SK-N-SH (cell line): ENCODE data around the gene HAT1. TPM values are rescaled to one million over a fixed set of nuclear protein-coding genes. Genes with fewer than 3 reads are reported as not detected.

Experiments used
- CTCF ChIA-PET: fragments of 300-600, 350-600 bp; formaldehyde crosslinking; extraction: SDS; loops from one replicate; lab custom pipeline; 2021; lab: Yijun Ruan, JAX
- POLR2A ChIA-PET: fragments of 350-600 bp; sonication (Branson Sonifier 250); formaldehyde crosslinking; extraction: SDS; loops from one replicate; lab custom pipeline; 2020; ENCODE audit warnings: antibody characterized with exemption, inconsistent platforms; lab: Yijun Ruan, JAX
- DNase-seq: peaks from one replicate; pipeline ENCODE4 v3.0.0; 2012
- H2AFZ ChIP-seq: fragments of 200-600 bp; sonication (generic); 2 replicates; pipeline ENCODE4 v1.8.1; 2016; ENCODE audit warnings: antibody characterized with exemption, mild to moderate bottlenecking, low read depth
- H3F3A ChIP-seq: fragments of 200-600 bp; sonication (generic); replicated peaks from 2 replicates; pipeline ENCODE3; 2016; ENCODE audit warnings: antibody characterized with exemption, mild to moderate bottlenecking; ENCODE audit not compliant: insufficient read depth
- H3K27ac ChIP-seq, 2 experiments: fragments of 200-500 bp in 1 of 2; fragments of 200-600 bp in 1 of 2; sonication (Bioruptor generic) in 1 of 2; sonication (generic), shearing (Covaris generic) in 1 of 2; 2 replicates each; pipeline versions ENCODE4 v1.5.1 to v1.6.1; 2014 to 2016; ENCODE audit warnings: low read depth in 2 of 2, inconsistent platforms in 1 of 2, low read length in 1 of 2, mild to moderate bottlenecking in 1 of 2, mixed read lengths in 1 of 2
- H3K27me3 ChIP-seq: fragments of 200-600 bp; sonication (generic), shearing (Covaris generic); 2 replicates; pipeline ENCODE4 v1.6.1; 2016; ENCODE audit warnings: mixed run types; ENCODE audit not compliant: insufficient read depth
- H3K36me3 ChIP-seq, 2 experiments: fragments of 200-500 bp in 1 of 2; fragments of 200-600 bp in 1 of 2; sonication (Bioruptor generic) in 1 of 2; sonication (generic) in 1 of 2; replicated peaks in 1 of 2; 2 replicates each; pipeline versions ENCODE3 to v1.5.1; 2014 to 2016; ENCODE audit warnings: low read length in 1 of 2, mild to moderate bottlenecking in 1 of 2; ENCODE audit not compliant: insufficient read depth in 2 of 2, control insufficient read depth in 1 of 2
- H3K4me1 ChIP-seq, 2 experiments: fragments of 200-500 bp in 1 of 2; fragments of 200-600 bp in 1 of 2; sonication (Bioruptor generic) in 1 of 2; sonication (generic), shearing (Covaris generic) in 1 of 2; 2 replicates each; pipeline versions ENCODE4 v1.5.1 to v1.6.1; 2014 to 2016; ENCODE audit warnings: low read depth in 1 of 2, low read length in 1 of 2, mixed run types in 1 of 2; ENCODE audit not compliant: insufficient read depth in 2 of 2, control insufficient read depth in 1 of 2
- H3K4me2 ChIP-seq: fragments of 200-600 bp; sonication (generic), shearing (Covaris generic); 2 replicates; pipeline ENCODE4 v1.6.1; 2017; ENCODE audit warnings: mixed run types
- H3K4me3 ChIP-seq, 2 experiments: fragments of 200-500 bp in 1 of 2; fragments of 200-600 bp in 1 of 2; sonication (Bioruptor generic) in 1 of 2; sonication (generic), shearing (Covaris generic) in 1 of 2; 2 replicates each; pipeline versions ENCODE4 v1.5.1 to v1.8.1; 2014 to 2016; ENCODE audit warnings: low read depth in 2 of 2, inconsistent platforms in 1 of 2, low read length in 1 of 2, mild to moderate bottlenecking in 1 of 2, mixed read lengths in 1 of 2, moderate library complexity in 1 of 2
- H3K79me2 ChIP-seq: fragments of 200-600 bp; sonication (generic); 2 replicates; pipeline ENCODE4 v1.8.1; 2017; ENCODE audit warnings: mild to moderate bottlenecking; ENCODE audit not compliant: insufficient read depth
- H3K9ac ChIP-seq: fragments of 200-600 bp; sonication (generic); 2 replicates; pipeline ENCODE4 v1.6.1; 2017; ENCODE audit warnings: mixed run types
- H3K9me2 ChIP-seq: fragments of 200-600 bp; sonication (generic); 2 replicates; pipeline ENCODE4 v1.6.1; 2017; ENCODE audit warnings: mixed run types
- H3K9me3 ChIP-seq: fragments of 200-600 bp; sonication (generic); 2 replicates; pipeline ENCODE4 v1.6.1; 2017; ENCODE audit warnings: mixed run types, mild to moderate bottlenecking, moderate library complexity
- H4K20me1 ChIP-seq: fragments of 200-600 bp; sonication (generic); 2 replicates; pipeline ENCODE4 v1.6.1; 2017; ENCODE audit warnings: mild to moderate bottlenecking, mixed run types; ENCODE audit not compliant: insufficient read depth
- CHD2 ChIP-seq: fragments of 150-350 bp; IDR thresholded peaks from 2 replicates; pipeline ENCODE4 v1.6.1; 2018; ENCODE audit warnings: low read length; ENCODE audit not compliant: partially characterized antibody
- ELF1 ChIP-seq: IDR thresholded peaks from 2 replicates; pipeline ENCODE4 v1.4.0; 2012
- FOXM1 ChIP-seq: IDR thresholded peaks from 2 replicates; pipeline ENCODE4 v1.4.0; 2012; ENCODE audit warnings: low read depth, mild to moderate bottlenecking
- MXI1 ChIP-seq: IDR thresholded peaks from 2 replicates; pipeline ENCODE4 v1.6.1; 2012; ENCODE audit warnings: mild to moderate bottlenecking, low read depth, low read length, improper control_type of control experiment
- NRF1 ChIP-seq: IDR thresholded peaks from 2 replicates; pipeline ENCODE4 v1.6.1; 2012; ENCODE audit warnings: low read depth, mild to moderate bottlenecking, low read length
- PBX3 ChIP-seq: IDR thresholded peaks from 2 replicates; pipeline ENCODE4; 2012
- POLR2AphosphoS5 ChIP-seq: IDR thresholded peaks from 2 replicates; pipeline ENCODE4 v1.6.1; 2012; ENCODE audit warnings: low read depth, low read length
- RAD21 ChIP-seq: IDR thresholded peaks from 2 replicates; pipeline ENCODE4 v1.6.1; 2012; ENCODE audit warnings: mild to moderate bottlenecking, low read length
- REST ChIP-seq: IDR thresholded peaks from 2 replicates; pipeline ENCODE4 v1.6.1; 2012; ENCODE audit warnings: mild to moderate bottlenecking, low read depth, low read length, moderate library complexity
- RFX5 ChIP-seq: IDR thresholded peaks from 2 replicates; pipeline ENCODE4 v1.6.1; 2012; ENCODE audit warnings: mild to moderate bottlenecking, improper control_type of control experiment, low read length
- RXRA ChIP-seq: IDR thresholded peaks from 2 replicates; pipeline ENCODE4 v1.4.0; 2012; ENCODE audit warnings: low read depth, mild to moderate bottlenecking, borderline replicate concordance
- SIN3A ChIP-seq: IDR thresholded peaks from 2 replicates; pipeline ENCODE4 v1.6.1; 2012; ENCODE audit warnings: low read depth, mild to moderate bottlenecking, low read length, moderate library complexity, borderline replicate concordance
- SMC3 ChIP-seq: IDR thresholded peaks from 2 replicates; pipeline ENCODE4 v1.6.1; 2012; ENCODE audit warnings: low read depth, low read length, improper control_type of control experiment
- TEAD4 ChIP-seq: IDR thresholded peaks from 2 replicates; pipeline ENCODE4 v1.4.0; 2012; ENCODE audit warnings: mild to moderate bottlenecking, borderline replicate concordance; ENCODE audit not compliant: insufficient read depth
- USF1 ChIP-seq: IDR thresholded peaks from 2 replicates; pipeline ENCODE4 v1.4.0; 2012; ENCODE audit warnings: low read depth, borderline replicate concordance
- WGBS: methylation state at CpG from one replicate; pipeline ENCODE4 v1.1.6; 2017; ENCODE audit warnings: low lambda C conversion rate; 5-methylcytosine and 5-hydroxymethylcytosine counted together
- polyA plus RNA-seq, 3 experiments: library from polyadenylated mRNA; depleted of rRNA; stranded (reverse); fragments of >200 nt; gene quantifications; 2 replicates each; pipeline ENCODE4 v1.2.3, GENCODE V29; 2012
- TF ChIP-seq, protein P1 (sequence below): fragments of 150-350 bp; IDR thresholded peaks from 2 replicates; pipeline ENCODE4 v1.6.1; 2016; ENCODE audit warnings: mild to moderate bottlenecking, low read depth, low read length
- TF ChIP-seq, protein P2 (sequence below): fragments of 150-350 bp; IDR thresholded peaks from 2 replicates; pipeline ENCODE4 v1.6.1; 2017; ENCODE audit warnings: antibody characterized with exemption, low read length, low read depth, borderline replicate concordance

Gene HAT1
- polyA plus RNA-seq, 1 of the 3 experiments (the other 2 are of a cell fraction): 18.6 TPM

GRCh38 chr2:171985076-171985475, 62.8 kb downstream of the HAT1 start:
- WGBS: 80% methylated on average over 2 of the region's 2 CpGs
- H3K9me2 ChIP-seq: no peaks in the 10 kb centered on the region
- H3K4me2 ChIP-seq: no peak overlapping the region
- no peak for TF ChIP-seq MXI1
- TF ChIP-seq USF1: no peak
- TF ChIP-seq PBX3: peak; percentile 12; the same call in 1 of the 2 replicates
- TF ChIP-seq RAD21: no peak
- no peak overlapping the region for H2AFZ ChIP-seq
- DNase-seq: no peak
- no peaks in the 10 kb centered on the region for H3K79me2 ChIP-seq
- no peak overlapping the region for H3K4me3 ChIP-seq
- no peaks in the 10 kb centered on the region for H3K9me3 ChIP-seq
- H3K9ac ChIP-seq: no peak overlapping the region
- POLR2A ChIA-PET: no interaction called here
- H3K4me1 ChIP-seq: no peaks in the 10 kb centered on the region
- H3K27ac ChIP-seq: no peak overlapping the region
- CTCF ChIA-PET: interaction anchor here (0.7 kb wide), 1 partner anchor 174 kb away, joined by 3 read pairs; no protein-coding TSS in a partner anchor
- H4K20me1 ChIP-seq: no peaks in the 10 kb centered on the region
- peaks cover 4 to 36% of the 10 kb centered on the region in 2 experiments for H3K36me3 ChIP-seq
- no peaks in the 10 kb centered on the region for H3F3A ChIP-seq
- no peaks in the 10 kb centered on the region for H3K27me3 ChIP-seq

DNA sequence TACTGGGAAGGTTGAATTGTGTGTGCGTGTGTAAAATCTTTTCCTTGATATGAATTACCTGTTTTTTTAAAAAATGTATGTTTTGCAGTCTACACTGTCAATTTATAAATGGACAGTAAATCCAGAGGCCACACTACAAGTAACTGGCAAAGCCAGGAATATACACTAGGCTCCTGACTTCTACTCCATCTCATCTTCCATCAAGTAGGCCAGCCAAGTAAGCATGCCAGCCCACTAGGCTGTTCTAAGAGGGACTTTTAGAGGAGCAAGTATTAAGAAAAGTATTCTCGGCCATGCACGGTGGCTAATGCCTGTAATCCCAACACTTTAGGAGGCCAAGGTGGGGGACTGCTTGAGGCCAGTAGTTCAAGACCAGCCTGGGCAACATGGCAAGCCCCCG, 64.5 kb downstream of the HAT1 start:
- DNase-seq: no peak
- Histone ChIP-seq H3K27me3 (no peaks in the 10 kb centered on the region), H3K4me3 (no peak overlapping the region), H2AFZ (no peak overlapping the region), H3F3A (no peaks in the 10 kb centered on the region), H3K9ac (no peak overlapping the region), H3K36me3 (peaks cover 4 to 24% of the 10 kb centered on the region in 2 experiments), H3K9me2 (no peaks in the 10 kb centered on the region), H3K79me2 (no peaks in the 10 kb centered on the region), H4K20me1 (no peaks in the 10 kb centered on the region), H3K9me3 (no peaks in the 10 kb centered on the region), H3K4me1 (no peaks in the 10 kb centered on the region), H3K4me2 (no peak overlapping the region), H3K27ac (no peak overlapping the region)
- ChIA-PET POLR2A (no interaction called here), CTCF (no interaction called here)
- 90% methylated on average over 4 of the region's 4 CpGs for WGBS
- TF ChIP-seq, protein P1, sequence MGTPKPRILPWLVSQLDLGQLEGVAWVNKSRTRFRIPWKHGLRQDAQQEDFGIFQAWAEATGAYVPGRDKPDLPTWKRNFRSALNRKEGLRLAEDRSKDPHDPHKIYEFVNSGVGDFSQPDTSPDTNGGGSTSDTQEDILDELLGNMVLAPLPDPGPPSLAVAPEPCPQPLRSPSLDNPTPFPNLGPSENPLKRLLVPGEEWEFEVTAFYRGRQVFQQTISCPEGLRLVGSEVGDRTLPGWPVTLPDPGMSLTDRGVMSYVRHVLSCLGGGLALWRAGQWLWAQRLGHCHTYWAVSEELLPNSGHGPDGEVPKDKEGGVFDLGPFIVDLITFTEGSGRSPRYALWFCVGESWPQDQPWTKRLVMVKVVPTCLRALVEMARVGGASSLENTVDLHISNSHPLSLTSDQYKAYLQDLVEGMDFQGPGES: no peak
- TF ChIP-seq, protein P2, sequence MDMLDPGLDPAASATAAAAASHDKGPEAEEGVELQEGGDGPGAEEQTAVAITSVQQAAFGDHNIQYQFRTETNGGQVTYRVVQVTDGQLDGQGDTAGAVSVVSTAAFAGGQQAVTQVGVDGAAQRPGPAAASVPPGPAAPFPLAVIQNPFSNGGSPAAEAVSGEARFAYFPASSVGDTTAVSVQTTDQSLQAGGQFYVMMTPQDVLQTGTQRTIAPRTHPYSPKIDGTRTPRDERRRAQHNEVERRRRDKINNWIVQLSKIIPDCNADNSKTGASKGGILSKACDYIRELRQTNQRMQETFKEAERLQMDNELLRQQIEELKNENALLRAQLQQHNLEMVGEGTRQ: no peak
- TF ChIP-seq NRF1 (no peak), REST (no peak), SMC3 (no peak), USF1 (no peak), POLR2AphosphoS5 (no peak), RFX5 (no peak), RXRA (no peak), CHD2 (no peak), SIN3A (no peak), ELF1 (no peak), FOXM1 (no peak), TEAD4 (no peak)
